HepG2 (cell line): Measurements from ENCODE around the gene ZCCHC3. TPM values are rescaled to one million over a fixed set of nuclear protein-coding genes. Genes with fewer than 3 reads are reported as not detected.

Source experiments
- BRCA1 ChIP-seq: sonication (generic); formaldehyde crosslinking; IDR thresholded peaks from 2 replicates; pipeline ENCODE4 v1.4.0; 2020; ENCODE audit warnings: missing genetic modification reagents
- BRD4 ChIP-seq: sonication (generic); formaldehyde crosslinking; IDR thresholded peaks from 2 replicates; pipeline ENCODE4 v1.4.0; 2020; ENCODE audit warnings: missing genetic modification reagents
- CAMTA2 ChIP-seq: sonication (generic); formaldehyde crosslinking; IDR thresholded peaks from 2 replicates; pipeline ENCODE4 v1.4.0; 2020; ENCODE audit warnings: mild to moderate bottlenecking, missing genetic modification reagents, borderline replicate concordance
- ETV6 ChIP-seq: sonication (generic); formaldehyde crosslinking; conservative IDR thresholded peaks from 2 replicates; pipeline ENCODE4 v1.4.0; 2020; ENCODE audit warnings: missing genetic modification reagents
- FOSL2 ChIP-seq: sonication (generic); formaldehyde crosslinking; IDR thresholded peaks from 2 replicates; pipeline ENCODE4 v1.4.0; 2020; ENCODE audit warnings: missing genetic modification reagents
- KDM4B ChIP-seq: sonication (generic); formaldehyde crosslinking; IDR thresholded peaks from 2 replicates; pipeline ENCODE4 v1.4.0; 2020; ENCODE audit warnings: missing genetic modification reagents
- KDM5A ChIP-seq: fragments of 200-600 bp; sonication (generic); IDR thresholded peaks from 2 replicates; pipeline ENCODE4 v1.7.0; 2018; ENCODE audit warnings: antibody characterized with exemption, mild to moderate bottlenecking, low read length, borderline replicate concordance
- PAWR ChIP-seq: sonication (generic); formaldehyde crosslinking; IDR thresholded peaks from 2 replicates; pipeline ENCODE4 v1.4.0; 2020; ENCODE audit warnings: missing genetic modification reagents, mild to moderate bottlenecking, borderline replicate concordance
- REXO4 ChIP-seq: sonication (generic); formaldehyde crosslinking; IDR thresholded peaks from 2 replicates; pipeline ENCODE4 v1.8.0; 2022; ENCODE audit warnings: missing genetic modification reagents, mild to moderate bottlenecking, borderline replicate concordance
- SNRNP70 ChIP-seq: fragments of 200-400 bp; formaldehyde crosslinking; IDR thresholded peaks from 2 replicates; pipeline ENCODE4 v1.6.1; 2017; ENCODE audit warnings: mild to moderate bottlenecking, low read depth, low read length, moderate library complexity
- ZEB1 ChIP-seq: IDR thresholded peaks from 2 replicates; pipeline ENCODE4 v1.6.1; 2012; ENCODE audit warnings: mild to moderate bottlenecking, low read depth, inconsistent platforms; ENCODE audit not compliant: insufficient replicate concordance
- ZKSCAN8 ChIP-seq: IDR thresholded peaks from 2 replicates; pipeline ENCODE4 v1.6.1; 2016; ENCODE audit warnings: borderline replicate concordance, missing genetic modification reagents, missing compliant biosample characterization
- ZNF468 ChIP-seq: sonication (generic); formaldehyde crosslinking; IDR thresholded peaks from 2 replicates; pipeline ENCODE4 v1.8.0; 2022; ENCODE audit warnings: mild to moderate bottlenecking, moderate library complexity, missing genetic modification reagents
- ZNF558 ChIP-seq: sonication (generic); formaldehyde crosslinking; IDR thresholded peaks from 2 replicates; pipeline ENCODE4 v1.9.0; 2022; ENCODE audit warnings: mild to moderate bottlenecking, missing genetic modification reagents, borderline replicate concordance
- ZNF768 ChIP-seq: sonication (generic); formaldehyde crosslinking; IDR thresholded peaks from 2 replicates; pipeline ENCODE4 v1.4.0; 2020; ENCODE audit warnings: missing genetic modification reagents
- polyA plus RNA-seq, 8 experiments: library from polyadenylated mRNA; depleted of rRNA in 3 of 8; stranded (reverse) in 7 of 8; unstranded in 1 of 8; fragments of >200 nt; fragmentation: Illumina TruSeq in 4 of 8; extraction: Trizol in 4 of 8; gene quantifications; 2 replicates each; pipeline versions ENCODE4 v1.2.1 to v1.2.3, GENCODE V29; 2011 to 2016; ENCODE audit warnings: low read depth in 4 of 8, missing spikeins in 1 of 8, mixed read lengths in 1 of 8; ENCODE audit not compliant: insufficient read depth in 1 of 8
- total RNA-seq, 5 experiments: library from RNA; depleted of rRNA; stranded (reverse); fragments of >200 nt; fragmentation: Illumina TruSeq; extraction: Trizol; gene quantifications; 2 replicates each; pipeline ENCODE4 v1.2.3, GENCODE V29; 2016; ENCODE audit warnings: low read depth in 1 of 5
- TF ChIP-seq, protein P1 (sequence below): sonication (generic); formaldehyde crosslinking; IDR thresholded peaks from 2 replicates; pipeline ENCODE4 v1.5.0; 2020; ENCODE audit warnings: mild to moderate bottlenecking, low read depth, missing genetic modification reagents, borderline replicate concordance
- TF ChIP-seq, protein P2 (sequence below): sonication (generic); formaldehyde crosslinking; IDR thresholded peaks from 2 replicates; pipeline ENCODE4 v1.8.0; 2023; ENCODE audit warnings: mild to moderate bottlenecking, missing genetic modification reagents
- TF ChIP-seq, protein P3 (sequence below): fragments of 450-650 bp; IDR thresholded peaks from 2 replicates; pipeline ENCODE4 v1.6.1; 2016
- TF ChIP-seq, protein P4 (sequence below), 2 experiments: sonication (generic) in 1 of 2; formaldehyde crosslinking in 1 of 2; IDR thresholded peaks; 2 replicates each; pipeline versions ENCODE4 v1.5.1 to v1.6.1; 2011 to 2020; ENCODE audit warnings: borderline replicate concordance in 1 of 2, low read depth in 1 of 2, low read length in 1 of 2, mild to moderate bottlenecking in 1 of 2, missing genetic modification reagents in 1 of 2, moderate library complexity in 1 of 2
- TF ChIP-seq, protein P5 (sequence below): sonication (generic); formaldehyde crosslinking; IDR thresholded peaks from 2 replicates; pipeline ENCODE4 v1.4.0; 2020; ENCODE audit warnings: missing genetic modification reagents
- TF ChIP-seq, protein P6 (sequence below): sonication (generic); IDR thresholded peaks from 2 replicates; pipeline ENCODE4 v1.6.1; 2016; ENCODE audit warnings: low read depth, borderline replicate concordance

The ZCCHC3 gene
- total and polyA plus RNA-seq, 2 of the 13 experiments (the other 11 are each of a cell fraction or from before 2014, with no cell fraction given), result 46.6 to 63.0 TPM

- TF ChIP-seq ZEB1 (no peak), REXO4 (CRISPR knock-in tag) (peak; percentile 63; the same call in 1 of the 2 replicates), ZNF558 (CRISPR knock-in tag) (no peak), FOSL2 (CRISPR knock-in tag) (peak; percentile 43; the same call in 1 of the 2 replicates), BRD4 (CRISPR knock-in tag) (0 out of 2 replicates have a peak, but pooled peaks have one; percentile 18), SNRNP70 (no peak), ZNF768 (peak; percentile 67), BRCA1 (no peak), ZKSCAN8 (CRISPR knock-in tag) (no peak), ETV6 (peak; percentile 34; the same call in 1 of the 2 replicates), CAMTA2 (CRISPR knock-in tag) (0 out of 2 replicates have a peak, but pooled peaks have one; percentile 26), ZNF468 (CRISPR knock-in tag) (no peak), KDM5A (no peak), PAWR (CRISPR knock-in tag) (no peak), KDM4B (CRISPR knock-in tag) (peak; percentile 78; the same call in 1 of the 2 replicates)
- TF ChIP-seq, protein P1, sequence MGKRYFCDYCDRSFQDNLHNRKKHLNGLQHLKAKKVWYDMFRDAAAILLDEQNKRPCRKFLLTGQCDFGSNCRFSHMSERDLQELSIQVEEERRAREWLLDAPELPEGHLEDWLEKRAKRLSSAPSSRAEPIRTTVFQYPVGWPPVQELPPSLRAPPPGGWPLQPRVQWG, result no peak; the same call in 1 of the 2 replicates
- TF ChIP-seq, protein P2, sequence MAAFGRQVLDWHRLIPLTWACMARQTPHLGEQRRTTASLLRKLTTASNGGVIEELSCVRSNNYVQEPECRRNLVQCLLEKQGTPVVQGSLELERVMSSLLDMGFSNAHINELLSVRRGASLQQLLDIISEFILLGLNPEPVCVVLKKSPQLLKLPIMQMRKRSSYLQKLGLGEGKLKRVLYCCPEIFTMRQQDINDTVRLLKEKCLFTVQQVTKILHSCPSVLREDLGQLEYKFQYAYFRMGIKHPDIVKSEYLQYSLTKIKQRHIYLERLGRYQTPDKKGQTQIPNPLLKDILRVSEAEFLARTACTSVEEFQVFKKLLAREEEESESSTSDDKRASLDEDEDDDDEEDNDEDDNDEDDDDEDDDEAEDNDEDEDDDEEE (CRISPR knock-in tag), result peak; percentile 96
- TF ChIP-seq, protein P3, sequence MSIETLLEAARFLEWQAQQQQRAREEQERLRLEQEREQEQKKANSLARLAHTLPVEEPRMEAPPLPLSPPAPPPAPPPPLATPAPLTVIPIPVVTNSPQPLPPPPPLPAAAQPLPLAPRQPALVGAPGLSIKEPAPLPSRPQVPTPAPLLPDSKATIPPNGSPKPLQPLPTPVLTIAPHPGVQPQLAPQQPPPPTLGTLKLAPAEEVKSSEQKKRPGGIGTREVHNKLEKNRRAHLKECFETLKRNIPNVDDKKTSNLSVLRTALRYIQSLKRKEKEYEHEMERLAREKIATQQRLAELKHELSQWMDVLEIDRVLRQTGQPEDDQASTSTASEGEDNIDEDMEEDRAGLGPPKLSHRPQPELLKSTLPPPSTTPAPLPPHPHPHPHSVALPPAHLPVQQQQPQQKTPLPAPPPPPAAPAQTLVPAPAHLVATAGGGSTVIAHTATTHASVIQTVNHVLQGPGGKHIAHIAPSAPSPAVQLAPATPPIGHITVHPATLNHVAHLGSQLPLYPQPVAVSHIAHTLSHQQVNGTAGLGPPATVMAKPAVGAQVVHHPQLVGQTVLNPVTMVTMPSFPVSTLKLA, result no peak
- TF ChIP-seq, protein P4, sequence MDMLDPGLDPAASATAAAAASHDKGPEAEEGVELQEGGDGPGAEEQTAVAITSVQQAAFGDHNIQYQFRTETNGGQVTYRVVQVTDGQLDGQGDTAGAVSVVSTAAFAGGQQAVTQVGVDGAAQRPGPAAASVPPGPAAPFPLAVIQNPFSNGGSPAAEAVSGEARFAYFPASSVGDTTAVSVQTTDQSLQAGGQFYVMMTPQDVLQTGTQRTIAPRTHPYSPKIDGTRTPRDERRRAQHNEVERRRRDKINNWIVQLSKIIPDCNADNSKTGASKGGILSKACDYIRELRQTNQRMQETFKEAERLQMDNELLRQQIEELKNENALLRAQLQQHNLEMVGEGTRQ (IDR thresholded peaks at IDR 0.05; ENCODE audit: low read depth, low read length), result no peak
- TF ChIP-seq, protein P4 (CRISPR knock-in tag; IDR thresholded peaks at IDR 0.05; ENCODE audit: borderline replicate concordance), result no peak; the same call in 1 of the 2 replicates
- TF ChIP-seq, protein P5, sequence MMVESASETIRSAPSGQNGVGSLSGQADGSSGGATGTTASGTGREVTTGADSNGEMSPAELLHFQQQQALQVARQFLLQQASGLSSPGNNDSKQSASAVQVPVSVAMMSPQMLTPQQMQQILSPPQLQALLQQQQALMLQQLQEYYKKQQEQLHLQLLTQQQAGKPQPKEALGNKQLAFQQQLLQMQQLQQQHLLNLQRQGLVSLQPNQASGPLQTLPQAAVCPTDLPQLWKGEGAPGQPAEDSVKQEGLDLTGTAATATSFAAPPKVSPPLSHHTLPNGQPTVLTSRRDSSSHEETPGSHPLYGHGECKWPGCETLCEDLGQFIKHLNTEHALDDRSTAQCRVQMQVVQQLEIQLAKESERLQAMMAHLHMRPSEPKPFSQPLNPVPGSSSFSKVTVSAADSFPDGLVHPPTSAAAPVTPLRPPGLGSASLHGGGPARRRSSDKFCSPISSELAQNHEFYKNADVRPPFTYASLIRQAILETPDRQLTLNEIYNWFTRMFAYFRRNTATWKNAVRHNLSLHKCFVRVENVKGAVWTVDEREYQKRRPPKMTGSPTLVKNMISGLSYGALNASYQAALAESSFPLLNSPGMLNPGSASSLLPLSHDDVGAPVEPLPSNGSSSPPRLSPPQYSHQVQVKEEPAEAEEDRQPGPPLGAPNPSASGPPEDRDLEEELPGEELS (CRISPR knock-in tag), result 0 out of 2 replicates have a peak, but pooled peaks have one; percentile 25
- TF ChIP-seq, protein P6, sequence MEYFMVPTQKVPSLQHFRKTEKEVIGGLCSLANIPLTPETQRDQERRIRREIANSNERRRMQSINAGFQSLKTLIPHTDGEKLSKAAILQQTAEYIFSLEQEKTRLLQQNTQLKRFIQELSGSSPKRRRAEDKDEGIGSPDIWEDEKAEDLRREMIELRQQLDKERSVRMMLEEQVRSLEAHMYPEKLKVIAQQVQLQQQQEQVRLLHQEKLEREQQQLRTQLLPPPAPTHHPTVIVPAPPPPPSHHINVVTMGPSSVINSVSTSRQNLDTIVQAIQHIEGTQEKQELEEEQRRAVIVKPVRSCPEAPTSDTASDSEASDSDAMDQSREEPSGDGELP, result 0 out of 2 replicates have a peak, but pooled peaks have one; percentile 4
Observed at GRCh38 chr20:326645-327185, 29.3 kb downstream of the ZCCHC3 start (continued).
